ENCODE measurements around the gene ESR2. TPM values are rescaled to one million over a fixed set of nuclear protein-coding genes. Genes with fewer than 3 reads are reported as not detected.
"Not testable (repeated sequence)": the region's sequence is repeated elsewhere in the genome, so short reads cannot be mapped to it uniquely, and the experiment has no call there.

ESR2 gene
- total RNA-seq, 5 donors from 2014 or later (not counting 1 experiment from before 2014, with no cell fraction given), result 0.20 to 0.70 (median 0.43) TPM; not detected in 1

- Mint-ChIP-seq H3K4me1 (no peaks in the 10 kb centered on the region), H3K9me3 (no peaks in the 10 kb centered on the region), H3K36me3 (no peaks in the 10 kb centered on the region), H3K27ac (no peak overlapping the region), H3K27me3 (peaks cover 0 to 4% of the 10 kb centered on the region in 2 donors), H3K4me3 (no peak overlapping the region)
- Histone ChIP-seq H3K36me3 (ENCODE audit: control insufficient read depth in 2 of 2, extremely low read depth in 1 of 2, insufficient read depth in 1 of 2, low read length in 1 of 2) (no peaks in the 10 kb centered on the region), H3K27me3 (replicated peaks in 1 of 2; ENCODE audit: control insufficient read depth in 2 of 2, extremely low read depth in 1 of 2, insufficient read depth in 2 of 2, low read length in 1 of 2) (peaks cover 0 to 9% of the 10 kb centered on the region in 2 experiments), H3K27ac (ENCODE audit: low read length) (no peak overlapping the region), H3K4me1 (ENCODE audit: control insufficient read depth in 1 of 2, extremely low read depth in 1 of 2, insufficient read depth in 2 of 2, low read length in 2 of 2) (no peaks in the 10 kb centered on the region), H3K9me3 (no peaks in the 10 kb centered on the region), H3K4me3 (ENCODE audit: control insufficient read depth in 1 of 2, extremely low read depth in 1 of 2, low read length in 1 of 2) (no peak overlapping the region)
- ChIA-PET POLR2A (no interaction called here), CTCF (no interaction called here)
- WGBS (ENCODE audit: insufficient coverage), result 100% methylated on average over 2 of the region's 2 CpGs
- ATAC-seq (replicated peaks in 1 of 4) (no peak), DNase-seq (no peak)
Observed at GRCh38 chr14:64326502-64326901, 32.3 kb upstream of the ESR2 start.

- Mint-ChIP-seq H3K4me1 (no peaks in the 10 kb centered on the region), H3K27me3 (peaks cover 4 to 6% of the 10 kb centered on the region in 2 donors), H3K9me3 (no peaks in the 10 kb centered on the region), H3K27ac (no peak overlapping the region), H3K36me3 (no peaks in the 10 kb centered on the region), H3K4me3 (no peak overlapping the region)
- H3K27me3 ChIP-seq (replicated peaks in 1 of 2; ENCODE audit: control insufficient read depth in 2 of 2, extremely low read depth in 1 of 2, insufficient read depth in 2 of 2, low read length in 1 of 2), result peaks cover 0 to 9% of the 10 kb centered on the region in 2 experiments
- H3K27ac ChIP-seq (ENCODE audit: low read length), result no peak overlapping the region
- ChIA-PET POLR2A (interaction anchor here in 1 of 2 donors (0.7 kb wide), 1 partner anchor 199 kb away, joined by 3 read pairs; no protein-coding TSS in a partner anchor), CTCF (no interaction called here)
- H3K36me3 ChIP-seq (ENCODE audit: control insufficient read depth in 2 of 2, extremely low read depth in 1 of 2, insufficient read depth in 1 of 2, low read length in 1 of 2), result no peaks in the 10 kb centered on the region
- WGBS (ENCODE audit: insufficient coverage), result no CpG with 5 or more reads among the region's 1 CpG
- no peak overlapping the region for H3K4me3 ChIP-seq (ENCODE audit: control insufficient read depth in 1 of 2, extremely low read depth in 1 of 2, low read length in 1 of 2)
- ATAC-seq (replicated peaks in 1 of 4) (no peak), DNase-seq (no peak)
- no peaks in the 10 kb centered on the region for H3K9me3 ChIP-seq
- H3K4me1 ChIP-seq (ENCODE audit: control insufficient read depth in 1 of 2, extremely low read depth in 1 of 2, insufficient read depth in 2 of 2, low read length in 2 of 2), result no peaks in the 10 kb centered on the region
Observed at GRCh38 chr14:64324895-64325294, 30.7 kb upstream of the ESR2 start.

- ATAC-seq (replicated peaks in 1 of 4) (no peak), DNase-seq (no peak)
- no peak overlapping the region for H3K4me3 Mint-ChIP-seq
- peaks cover 4 to 6% of the 10 kb centered on the region in 2 donors for H3K27me3 Mint-ChIP-seq
- Histone ChIP-seq H3K4me3 (ENCODE audit: control insufficient read depth in 1 of 2, extremely low read depth in 1 of 2, low read length in 1 of 2) (no peak overlapping the region), H3K4me1 (ENCODE audit: control insufficient read depth in 1 of 2, extremely low read depth in 1 of 2, insufficient read depth in 2 of 2, low read length in 2 of 2) (no peaks in the 10 kb centered on the region), H3K36me3 (ENCODE audit: control insufficient read depth in 2 of 2, extremely low read depth in 1 of 2, insufficient read depth in 1 of 2, low read length in 1 of 2) (no peaks in the 10 kb centered on the region), H3K27me3 (replicated peaks in 1 of 2; ENCODE audit: control insufficient read depth in 2 of 2, extremely low read depth in 1 of 2, insufficient read depth in 2 of 2, low read length in 1 of 2) (peaks cover 0 to 9% of the 10 kb centered on the region in 2 experiments), H3K9me3 (no peaks in the 10 kb centered on the region), H3K27ac (ENCODE audit: low read length) (no peak overlapping the region)
- ChIA-PET POLR2A (interaction anchor here in 1 of 2 donors (0.7 kb wide), 1 partner anchor 199 kb away, joined by 3 read pairs; no protein-coding TSS in a partner anchor), CTCF (no interaction called here)
- WGBS (ENCODE audit: insufficient coverage), result no CpG with 5 or more reads among the region's 1 CpG
- no peaks in the 10 kb centered on the region for H3K36me3 Mint-ChIP-seq
- no peaks in the 10 kb centered on the region for H3K9me3 Mint-ChIP-seq
- no peak overlapping the region for H3K27ac Mint-ChIP-seq
- no peaks in the 10 kb centered on the region for H3K4me1 Mint-ChIP-seq
Observed at GRCh38 chr14:64324461-64324860, 30.3 kb upstream of the ESR2 start.

GRCh38 chr14:64320362-64320761 is 26.2 kb upstream of the ESR2 start:
- not testable (repeated sequence) for H3K9me3 Mint-ChIP-seq

GRCh38 chr14:64318695-64319094 is 24.5 kb upstream of the ESR2 start:
- H3K9me3 Mint-ChIP-seq; H3K36me3 Mint-ChIP-seq; POLR2A ChIA-PET; ATAC-seq (replicated peaks in 1 of 4); H3K4me1 ChIP-seq (ENCODE audit: control insufficient read depth in 1 of 2, extremely low read depth in 1 of 2, insufficient read depth in 2 of 2, low read length in 2 of 2); H3K4me3 Mint-ChIP-seq; H3K27ac ChIP-seq (ENCODE audit: low read length); H3K27me3 Mint-ChIP-seq; H3K4me1 Mint-ChIP-seq; CTCF ChIA-PET; DNase-seq; H3K36me3 ChIP-seq (ENCODE audit: control insufficient read depth in 2 of 2, extremely low read depth in 1 of 2, insufficient read depth in 1 of 2, low read length in 1 of 2); H3K27ac Mint-ChIP-seq; H3K9me3 ChIP-seq; H3K4me3 ChIP-seq (ENCODE audit: control insufficient read depth in 1 of 2, extremely low read depth in 1 of 2, low read length in 1 of 2): not testable (repeated sequence)
- peaks cover 0 to 12% of the 10 kb centered on the region in 2 experiments for H3K27me3 ChIP-seq (replicated peaks in 1 of 2; ENCODE audit: control insufficient read depth in 2 of 2, extremely low read depth in 1 of 2, insufficient read depth in 2 of 2, low read length in 1 of 2)
- WGBS (ENCODE audit: insufficient coverage), result no CpG with 5 or more reads among the region's 1 CpG

More at GRCh38 chr14:64320362-64320761, 26.2 kb upstream of the ESR2 start:
- H3K27ac Mint-ChIP-seq; H3K4me1 Mint-ChIP-seq; H3K4me3 ChIP-seq (ENCODE audit: control insufficient read depth in 1 of 2, extremely low read depth in 1 of 2, low read length in 1 of 2); H3K27me3 Mint-ChIP-seq; ATAC-seq (replicated peaks in 1 of 4); H3K36me3 ChIP-seq (ENCODE audit: control insufficient read depth in 2 of 2, extremely low read depth in 1 of 2, insufficient read depth in 1 of 2, low read length in 1 of 2); H3K36me3 Mint-ChIP-seq; H3K4me3 Mint-ChIP-seq; CTCF ChIA-PET; DNase-seq; H3K9me3 ChIP-seq; H3K4me1 ChIP-seq (ENCODE audit: control insufficient read depth in 1 of 2, extremely low read depth in 1 of 2, insufficient read depth in 2 of 2, low read length in 2 of 2); H3K27ac ChIP-seq (ENCODE audit: low read length): not testable (repeated sequence)
- H3K27me3 ChIP-seq (replicated peaks in 1 of 2; ENCODE audit: control insufficient read depth in 2 of 2, extremely low read depth in 1 of 2, insufficient read depth in 2 of 2, low read length in 1 of 2), result peaks cover 0 to 12% of the 10 kb centered on the region in 2 experiments
- POLR2A ChIA-PET, result interaction anchor here in 1 of 2 donors (0.5 kb wide), 1 partner anchor 850 kb away, joined by 6 read pairs; no protein-coding TSS in a partner anchor
- 61% methylated on average over 2 of the region's 5 CpGs for WGBS (ENCODE audit: insufficient coverage)

GRCh38 chr14:64303471-64303917 is 9.3 kb upstream of the ESR2 start:
- no peak overlapping the region for H3K4me3 Mint-ChIP-seq
- ATAC-seq (replicated peaks in 1 of 4) (peak; percentile 45 to 58 (median 54)), DNase-seq (peak in 2 of 35 experiments; percentile 8 to 65)
- Histone ChIP-seq H3K27ac (ENCODE audit: low read length) (no peak overlapping the region), H3K9me3 (no peaks in the 10 kb centered on the region), H3K4me3 (ENCODE audit: control insufficient read depth in 1 of 2, extremely low read depth in 1 of 2, low read length in 1 of 2) (no peak overlapping the region), H3K27me3 (replicated peaks in 1 of 2; ENCODE audit: control insufficient read depth in 2 of 2, extremely low read depth in 1 of 2, insufficient read depth in 2 of 2, low read length in 1 of 2) (peaks cover 0 to 5% of the 10 kb centered on the region in 2 experiments), H3K4me1 (ENCODE audit: control insufficient read depth in 1 of 2, extremely low read depth in 1 of 2, insufficient read depth in 2 of 2, low read length in 2 of 2) (no peaks in the 10 kb centered on the region), H3K36me3 (ENCODE audit: control insufficient read depth in 2 of 2, extremely low read depth in 1 of 2, insufficient read depth in 1 of 2, low read length in 1 of 2) (no peaks in the 10 kb centered on the region)
- POLR2A ChIA-PET, result interaction anchor here (0.5 to 0.7 kb wide), 6 partner anchors 173 to 661 kb away, joined by 3 read pairs; no protein-coding TSS in a partner anchor
- WGBS (ENCODE audit: insufficient coverage), result no CpG with 5 or more reads among the region's 4 CpGs
- H3K36me3 Mint-ChIP-seq, result no peaks in the 10 kb centered on the region
- peaks cover 3 to 6% of the 10 kb centered on the region in 2 donors for H3K27me3 Mint-ChIP-seq
- H3K27ac Mint-ChIP-seq, result no peak overlapping the region
- peaks cover 0 to 7% (median 2%) of the 10 kb centered on the region in 3 donors for H3K4me1 Mint-ChIP-seq
- no peaks in the 10 kb centered on the region for H3K9me3 Mint-ChIP-seq
- CTCF ChIA-PET, result interaction anchor here (0.5 to 2.1 kb wide), 28 partner anchors 9 to 1624 kb away, joined by 3 to 10 read pairs (median 4); partner anchors contain the start of genes ESR2 (in 1 of the 2) and WDR89 (in 1 of the 2)

All from T-cell (primary cell).